CD4-positive, alpha-beta T cell (primary cell): ENCODE measurements around the gene LRRC39. TPM values are rescaled to one million over a fixed set of nuclear protein-coding genes. Genes with fewer than 3 reads are reported as not detected.

ENCODE experiments used
- ATAC-seq: fragments of 200-7000 bp; cut with Tn5 transposase; one replicate; pipeline ENCODE4 v1.10.0; 2022; ENCODE audit warnings: mild to moderate bottlenecking; ENCODE audit not compliant: poor library complexity
- CTCF ChIA-PET: fragments of 350-600 bp; sonication (Branson Sonifier 250); formaldehyde crosslinking; loops from one replicate; lab custom pipeline; 2021; ENCODE audit warnings: antibody characterized with exemption, inconsistent platforms; lab: Charles Lee
- POLR2A ChIA-PET: fragments of 350-600 bp; sonication (Branson Sonifier 250); formaldehyde crosslinking; loops from one replicate; lab custom pipeline; 2021; ENCODE audit warnings: antibody characterized with exemption, inconsistent platforms; lab: Charles Lee
- DNase-seq, 14 experiments: peaks; one replicate each; pipeline ENCODE4 v3.0.0-alpha.2; 2013 to 2020; ENCODE audit warnings: mixed read lengths in 2 of 14
- H3K27ac ChIP-seq, 2 donors: one replicate each; pipeline versions ENCODE4 v1.5.1 to v1.7.0; 2013; ENCODE audit warnings: low read length in 2 of 2, low read depth in 1 of 2, mild to moderate bottlenecking in 1 of 2
- H3K27me3 ChIP-seq, 2 experiments: 1 replicate in 1 of 2; 2 replicates in 1 of 2; pipeline versions ENCODE4 v1.6.1 to v1.7.0; 2013; ENCODE audit warnings: low read length in 2 of 2, control low read depth in 1 of 2, mild to moderate bottlenecking in 1 of 2, moderate library complexity in 1 of 2; ENCODE audit not compliant: insufficient read depth in 2 of 2, control insufficient read depth in 1 of 2
- H3K36me3 ChIP-seq: one replicate; pipeline ENCODE4 v1.6.1; 2013; ENCODE audit warnings: low read length, control low read depth; ENCODE audit not compliant: insufficient read depth
- H3K4me1 ChIP-seq: one replicate; pipeline ENCODE4 v1.6.1; 2013; ENCODE audit warnings: low read length, control low read depth; ENCODE audit not compliant: insufficient read depth
- H3K4me3 ChIP-seq: one replicate; pipeline ENCODE4 v1.5.1; 2013; ENCODE audit warnings: mild to moderate bottlenecking, low read length, moderate library complexity
- H3K9me3 ChIP-seq, 2 experiments: 1 replicate in 1 of 2; 2 replicates in 1 of 2; pipeline versions ENCODE4 v1.6.1 to v1.7.0; 2013; ENCODE audit warnings: low read length in 2 of 2, mild to moderate bottlenecking in 2 of 2, control low read depth in 1 of 2, moderate library complexity in 1 of 2; ENCODE audit not compliant: control insufficient read depth in 1 of 2, insufficient read depth in 1 of 2
- H3K27ac Mint-ChIP-seq: one replicate; pipeline ENCODE4 v1.8.0; 2020; ENCODE audit warnings: mixed read lengths
- H3K27me3 Mint-ChIP-seq: one replicate; pipeline ENCODE4 v1.8.0; 2021; ENCODE audit warnings: mixed read lengths
- H3K36me3 Mint-ChIP-seq: one replicate; pipeline ENCODE4 v1.8.0; 2021; ENCODE audit warnings: low read depth, mixed read lengths
- H3K4me1 Mint-ChIP-seq: one replicate; pipeline ENCODE4 v1.8.0; 2021; ENCODE audit warnings: low read depth, mixed read lengths
- H3K4me3 Mint-ChIP-seq: one replicate; pipeline ENCODE4 v1.8.0; 2020; ENCODE audit warnings: mild to moderate bottlenecking, mixed read lengths
- H3K9me3 Mint-ChIP-seq: one replicate; pipeline ENCODE4 v1.8.0; 2020; ENCODE audit warnings: mixed read lengths
- CTCF ChIP-seq: fragments of 200-600 bp; IDR thresholded peaks from one replicate; pipeline ENCODE4 v1.8.0; 2022; ENCODE audit warnings: antibody characterized with exemption, mild to moderate bottlenecking
- intact Hi-C, 2 experiments: fragments of 100-400 bp; cut with DNase I in 1 of 2; cut with micrococcal nuclease in 1 of 2; formaldehyde crosslinking; loops; one replicate each; pipeline versions ENCODE4 v1.15.1 to v1.9.0; 2023 to 2025; cut with DNase I, micrococcal nuclease
- total RNA-seq, 174 experiments: library from RNA in 2 of 174; stranded (reverse) in 2 of 174; gene quantifications; one replicate each; pipeline ENCODE4 v1.2.3 and lab custom pipeline; 2021 to 2026

The LRRC39 gene
- total RNA-seq, 2 experiments from 2014 or later = 1.3 to 1.4 TPM

GRCh38 chr1:100115524-100115923 lies 62.5 kb downstream of the LRRC39 start:
- Mint-ChIP-seq H3K4me1 (no peaks in the 10 kb centered on the region), H3K27ac (no peak overlapping the region), H3K27me3 (no peaks in the 10 kb centered on the region), H3K4me3 (no peak overlapping the region), H3K36me3 (peaks cover 19% of the 10 kb centered on the region), H3K9me3 (no peaks in the 10 kb centered on the region)
- Histone ChIP-seq H3K9me3 (no peaks in the 10 kb centered on the region), H3K36me3 (peaks cover 7% of the 10 kb centered on the region), H3K4me3 (no peak overlapping the region), H3K27me3 (no peaks in the 10 kb centered on the region), H3K27ac (no peak overlapping the region), H3K4me1 (no peaks in the 10 kb centered on the region)
- CTCF ChIA-PET = no interaction called here
- DNase-seq (no peak), ATAC-seq (no peak)
- POLR2A ChIA-PET = no interaction called here
- TF ChIP-seq CTCF = no peak
- intact Hi-C loops = no loop called here

- intact Hi-C loops = no loop called here
- ChIA-PET CTCF (no interaction called here), POLR2A (no interaction called here)
- Histone ChIP-seq H3K4me1 (no peaks in the 10 kb centered on the region), H3K27ac (no peak overlapping the region), H3K27me3 (no peaks in the 10 kb centered on the region), H3K9me3 (no peaks in the 10 kb centered on the region), H3K4me3 (no peak overlapping the region), H3K36me3 (peaks cover 13% of the 10 kb centered on the region)
- TF ChIP-seq CTCF = no peak
- H3K9me3 Mint-ChIP-seq = no peaks in the 10 kb centered on the region
- no peak for DNase-seq
- H3K4me1 Mint-ChIP-seq = no peaks in the 10 kb centered on the region
- H3K4me3 Mint-ChIP-seq = no peak overlapping the region
- H3K27me3 Mint-ChIP-seq = no peaks in the 10 kb centered on the region
- H3K27ac Mint-ChIP-seq = no peak overlapping the region
- no peak for ATAC-seq
- H3K36me3 Mint-ChIP-seq = peaks cover 18% of the 10 kb centered on the region
Measured at GRCh38 chr1:100109554-100110066, 68.4 kb downstream of the LRRC39 start.

GRCh38 chr1:100107696-100108095 lies 70.4 kb downstream of the LRRC39 start:
- intact Hi-C loops = no loop called here
- Histone ChIP-seq H3K4me1 (no peaks in the 10 kb centered on the region), H3K36me3 (peaks cover 21% of the 10 kb centered on the region), H3K4me3 (no peak overlapping the region), H3K27me3 (no peaks in the 10 kb centered on the region), H3K27ac (no peak overlapping the region), H3K9me3 (no peaks in the 10 kb centered on the region)
- H3K4me3 Mint-ChIP-seq = no peak overlapping the region
- no peaks in the 10 kb centered on the region for H3K4me1 Mint-ChIP-seq
- CTCF ChIA-PET = no interaction called here
- no peak for DNase-seq
- H3K9me3 Mint-ChIP-seq = no peaks in the 10 kb centered on the region
- H3K27ac Mint-ChIP-seq = no peak overlapping the region
- no peaks in the 10 kb centered on the region for H3K27me3 Mint-ChIP-seq
- no peak for TF ChIP-seq CTCF
- ATAC-seq = no peak
- POLR2A ChIA-PET = no interaction called here
- peaks cover 30% of the 10 kb centered on the region for H3K36me3 Mint-ChIP-seq
